GM12878 (cell line): ENCODE measurements around the gene DPP4. TPM values are rescaled to one million over a fixed set of nuclear protein-coding genes. Genes with fewer than 3 reads are reported as not detected.

Experiments used
- ELK1 ChIP-seq: IDR thresholded peaks from 2 replicates; pipeline ENCODE4 v1.6.1; 2012; ENCODE audit warnings: low read depth, low read length, improper control_type of control experiment
- MYC ChIP-seq: IDR thresholded peaks from 2 replicates; pipeline ENCODE4 v1.6.1; 2011; ENCODE audit warnings: mild to moderate bottlenecking, low read length, moderate library complexity, inconsistent platforms; ENCODE audit not compliant: insufficient read depth, insufficient replicate concordance, insufficient read length, severe bottlenecking
- NKRF ChIP-seq: fragments of 450-650 bp; conservative IDR thresholded peaks from 2 replicates; pipeline ENCODE4 v1.6.1; 2017; ENCODE audit warnings: mild to moderate bottlenecking, moderate library complexity
- RELB ChIP-seq: fragments of 450-650 bp; IDR thresholded peaks from 2 replicates; pipeline ENCODE4 v1.6.1; 2017; ENCODE audit warnings: low read depth, mild to moderate bottlenecking, moderate library complexity
- RFX5 ChIP-seq: IDR thresholded peaks from 2 replicates; pipeline ENCODE4 v1.6.1; 2011; ENCODE audit warnings: low read depth, low read length, improper control_type of control experiment
- SIN3A ChIP-seq: IDR thresholded peaks from 2 replicates; pipeline ENCODE4 v1.6.1; 2012; ENCODE audit warnings: low read depth, low read length, improper control_type of control experiment
- ZNF622 ChIP-seq: fragments of 450-650 bp; IDR thresholded peaks from 2 replicates; pipeline ENCODE4 v1.6.1; 2017; ENCODE audit warnings: mild to moderate bottlenecking, inconsistent platforms
- polyA plus RNA-seq, 11 experiments: library from polyadenylated mRNA; depleted of rRNA in 4 of 11; unstranded in 6 of 11; stranded (reverse) in 5 of 11; fragments of >200 nt; fragmentation: Nextera tagmentation in 4 of 11; fragmentation: Illumina TruSeq in 1 of 11; extraction: Ambion mirVana in 4 of 11; extraction: Trizol in 1 of 11; gene quantifications; 1 replicate in 1 of 11; 2 replicates in 10 of 11; pipeline versions ENCODE4 v1.2.1 to v1.2.3, GENCODE V29; 2011 to 2016; ENCODE audit warnings: inconsistent platforms in 2 of 11, missing spikeins in 2 of 11, low read depth in 1 of 11
- total RNA-seq, 4 experiments: library from RNA; depleted of rRNA in 3 of 4; stranded (reverse); fragments of >200 nt in 3 of 4; fragmentation: Illumina TruSeq in 1 of 4; extraction: Trizol in 1 of 4; gene quantifications; 2 replicates each; pipeline versions ENCODE4 v1.2.1 to v1.2.3, GENCODE V29; 2013 to 2021

The DPP4 gene
- total and polyA plus RNA-seq, 10 of the 15 experiments (the other 5 are each of a cell fraction or from before 2014, with no cell fraction given): 4.1 to 11.4 (median 9.3) TPM

GRCh38 chr2:162074928-162075688 is 1.1 kb upstream of the DPP4 start (continued):
- TF ChIP-seq RELB (no peak), ELK1 (no peak), ZNF622 (no peak), NKRF (no peak), MYC (no peak), SIN3A (no peak), RFX5 (no peak)
